ENCODE results near the gene IREB2.

DNA sequence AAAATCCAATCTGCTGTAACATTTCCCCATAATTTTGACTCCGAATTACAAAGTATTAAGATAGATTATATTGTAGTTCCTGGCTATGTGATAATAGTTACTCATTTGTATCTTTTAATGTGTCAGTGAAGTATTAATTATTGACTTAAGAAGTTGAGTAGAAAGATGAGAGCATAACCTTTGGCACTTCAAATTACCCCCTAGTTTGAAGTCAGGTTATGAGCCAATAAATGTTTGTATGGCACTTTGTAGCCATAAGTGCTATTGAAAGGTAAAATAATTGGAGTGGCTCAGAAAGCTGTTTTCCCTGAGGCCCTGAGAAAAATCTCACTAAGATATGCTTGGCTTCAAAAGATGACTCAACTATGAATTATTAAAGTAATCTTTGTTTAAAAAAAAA lies 31.0 kb downstream of the IREB2 start:
- TF ChIP-seq EZH2 (IDR thresholded peaks at IDR 0.05; ENCODE audit: insufficient read depth, poor library complexity, severe bottlenecking) (no peak), EZH2phosphoT487 (IDR thresholded peaks at IDR 0.05; ENCODE audit: insufficient read depth, low read depth) (no peak)
